Suprapubic skin (tissue), 4 donors: ENCODE data around the gene ACAP3. TPM values are rescaled to one million over a fixed set of nuclear protein-coding genes. Genes with fewer than 3 reads are reported as not detected.

Experiments
- DNase-seq, 2 donors: peaks; one replicate each; pipeline ENCODE4 v3.0.0-alpha.2; 2019; ENCODE audit warnings: low spot score in 2 of 2
- H3K27ac ChIP-seq: fragments of 200-600 bp; sonication (generic); one replicate; pipeline ENCODE4 v1.5.1; 2019
- H3K27me3 ChIP-seq: fragments of 200-600 bp; sonication (generic); one replicate; pipeline ENCODE4 v1.5.1; 2019
- H3K36me3 ChIP-seq: fragments of 200-600 bp; sonication (generic); one replicate; pipeline ENCODE4 v1.5.1; 2019
- H3K4me1 ChIP-seq: fragments of 200-600 bp; sonication (generic); one replicate; pipeline ENCODE4 v1.5.1; 2019
- H3K4me3 ChIP-seq: fragments of 200-600 bp; sonication (generic); one replicate; pipeline ENCODE4 v1.5.1; 2019; ENCODE audit warnings: mild to moderate bottlenecking
- H3K9me3 ChIP-seq: fragments of 200-600 bp; sonication (generic); one replicate; pipeline ENCODE4 v1.5.1; 2019
- CTCF ChIP-seq, 2 donors: fragments of 200-600 bp in 1 of 2; fragments of 450-650 bp in 1 of 2; sonication (generic) in 1 of 2; IDR thresholded peaks; one replicate each; pipeline ENCODE4 v1.5.1; 2016 to 2019; ENCODE audit warnings: antibody characterized with exemption in 2 of 2, mild to moderate bottlenecking in 1 of 2, moderate library complexity in 1 of 2
- EP300 ChIP-seq: sonication (generic); formaldehyde crosslinking; IDR thresholded peaks from one replicate; pipeline ENCODE4 v1.6.1; 2017; ENCODE audit warnings: antibody characterized with exemption
- POLR2A ChIP-seq, 2 donors: fragments of 450-650 bp; IDR thresholded peaks; one replicate each; pipeline ENCODE4 v1.6.1; 2017; ENCODE audit warnings: antibody characterized with exemption in 2 of 2, mild to moderate bottlenecking in 2 of 2, moderate library complexity in 2 of 2
- POLR2AphosphoS5 ChIP-seq, 3 donors: sonication (generic); formaldehyde crosslinking; IDR thresholded peaks; one replicate each; pipeline ENCODE4 v1.6.1; 2017; ENCODE audit warnings: antibody characterized with exemption in 3 of 3
- WGBS: methylation state at CpG from one replicate; pipeline ENCODE4 v1.1.5; 2018; 5-methylcytosine and 5-hydroxymethylcytosine counted together
- total RNA-seq, 4 donors: library from RNA; depleted of rRNA; stranded (reverse); fragments of >200 nt; gene quantifications; one replicate each; pipeline ENCODE4 v1.1.0, GENCODE V29; 2016

The ACAP3 gene
- total RNA-seq, result 100 to 1,000 TPM; 112 to 309 (median 148) TPM

GRCh38 chr1:1307923-1308755, at the start of gene ACAP3, which contains the start of gene PUSL1:
TSS of gene ACAP3 (minus strand) at chr1:1307930. CDS start at chr1:1307815, 115 bp downstream.
TSS of gene PUSL1 (plus strand) at chr1:1308597. CDS start at chr1:1308644, 47 bp downstream.
- WGBS, result 0% methylated on average over 36 of the region's 131 CpGs
- peaks cover 68% of the 10 kb centered on the region for H3K4me1 ChIP-seq
- peak within 1 kb of the TSS; percentile 93 for H3K27ac ChIP-seq

GRCh38 chr1:1356796-1357401, 49.2 kb upstream of the ACAP3 start:
- peak overlapping the region; percentile 48 for H3K4me3 ChIP-seq
- peaks cover 26% of the 10 kb centered on the region for H3K27me3 ChIP-seq
- WGBS, result 36% methylated on average over 11 of the region's 26 CpGs
- no peaks in the 10 kb centered on the region for H3K36me3 ChIP-seq
- TF ChIP-seq CTCF (IDR thresholded peaks at IDR 0.05) (no peak), EP300 (no peak), POLR2A (IDR thresholded peaks at IDR 0.05) (no peak), POLR2AphosphoS5 (IDR thresholded peaks at IDR 0.05) (no peak)
- H3K27ac ChIP-seq, result peak overlapping the region; percentile 88
- peaks cover 92% of the 10 kb centered on the region for H3K4me1 ChIP-seq
- DNase-seq, result no peak
- no peaks in the 10 kb centered on the region for H3K9me3 ChIP-seq

More at GRCh38 chr1:1307923-1308755, at the start of gene ACAP3, which contains the start of gene PUSL1:
- Histone ChIP-seq H3K27me3 (no peaks in the 10 kb centered on the region), H3K4me3 (peak within 1 kb of the TSS; percentile 65), H3K36me3 (peaks cover 26% of the 10 kb centered on the region), H3K9me3 (no peaks in the 10 kb centered on the region)
- peak; percentile 96 for DNase-seq
- TF ChIP-seq POLR2A (IDR thresholded peaks at IDR 0.05) (no peak), POLR2AphosphoS5 (IDR thresholded peaks at IDR 0.05) (peak in 2 of 3 donors; percentile 79 to 94), EP300 (no peak)

- TF ChIP-seq CTCF (IDR thresholded peaks at IDR 0.05) (no peak), POLR2AphosphoS5 (IDR thresholded peaks at IDR 0.05) (no peak), EP300 (no peak), POLR2A (IDR thresholded peaks at IDR 0.05) (no peak)
- Histone ChIP-seq H3K36me3 (no peaks in the 10 kb centered on the region), H3K4me3 (peak overlapping the region; percentile 48), H3K27ac (peak overlapping the region; percentile 88), H3K27me3 (peaks cover 26% of the 10 kb centered on the region), H3K9me3 (no peaks in the 10 kb centered on the region), H3K4me1 (peaks cover 92% of the 10 kb centered on the region)
- no peak for DNase-seq
- 22% methylated on average over 6 of the region's 8 CpGs for WGBS
Measured at GRCh38 chr1:1356166-1356795, 48.6 kb upstream of the ACAP3 start.

- TF ChIP-seq POLR2AphosphoS5 (IDR thresholded peaks at IDR 0.05), result no peak
- no peak for TF ChIP-seq POLR2A (IDR thresholded peaks at IDR 0.05)
- no peak for TF ChIP-seq EP300
- TF ChIP-seq CTCF (IDR thresholded peaks at IDR 0.05), result no peak
- Histone ChIP-seq H3K9me3 (no peaks in the 10 kb centered on the region), H3K4me1 (peaks cover 84% of the 10 kb centered on the region), H3K27ac (peak overlapping the region; percentile 30), H3K36me3 (no peaks in the 10 kb centered on the region), H3K4me3 (peak overlapping the region; percentile 48), H3K27me3 (peaks cover 26% of the 10 kb centered on the region)
- no CpG with 5 or more reads among the region's 52 CpGs for WGBS
- no peak for DNase-seq
Measured at GRCh38 chr1:1355416-1355815, 47.7 kb upstream of the ACAP3 start.

GRCh38 chr1:1354271-1355247, 46.8 kb upstream of the ACAP3 start:
- H3K4me1 ChIP-seq, result peaks cover 76% of the 10 kb centered on the region
- TF ChIP-seq CTCF (IDR thresholded peaks at IDR 0.05) (no peak), POLR2A (IDR thresholded peaks at IDR 0.05) (no peak), EP300 (no peak), POLR2AphosphoS5 (IDR thresholded peaks at IDR 0.05) (no peak)
- H3K4me3 ChIP-seq, result peak overlapping the region; percentile 48
- WGBS, result 68% methylated on average over 14 of the region's 116 CpGs
- H3K9me3 ChIP-seq, result no peaks in the 10 kb centered on the region
- H3K27ac ChIP-seq, result no peak overlapping the region
- no peaks in the 10 kb centered on the region for H3K36me3 ChIP-seq
- no peak for DNase-seq
- H3K27me3 ChIP-seq, result peaks cover 26% of the 10 kb centered on the region
